Hair follicle dermal papilla cell (primary cell): ENCODE results near the gene CRAMP1. TPM values are rescaled to one million over a fixed set of nuclear protein-coding genes. Genes with fewer than 3 reads are reported as not detected.

Source experiments
- total RNA-seq: library from RNA; depleted of rRNA; stranded (reverse); fragments of >200 nt; gene quantifications from 2 replicates; pipeline ENCODE4 v1.2.3, GENCODE V29; 2012

The CRAMP1 gene
- total RNA-seq: 13.2 and 17.2 TPM in 2 replicates

GRCh38 chr16:1612320-1613111 lies at the start of gene CRAMP1:
Gene CRAMP1, plus strand, starts transcription at chr16:1612360. Its CDS starts 2,280 bp downstream, at chr16:1614640.

GRCh38 chr16:1677942-1678499 lies 65.9 kb downstream of the CRAMP1 start, which contains the start of gene JPT2:
Gene JPT2, plus strand, starts transcription at chr16:1678279. Its CDS starts 34 bp downstream, at chr16:1678313.

GRCh38 chr16:1705688-1706385 lies 93.7 kb downstream of the CRAMP1 start, which contains the start of gene MAPK8IP3:
Gene MAPK8IP3, plus strand, starts transcription at chr16:1706195. Its CDS starts 145 bp downstream, at chr16:1706340.

Other genes with a start within 250 kb of the CRAMP1 start
- gene UNKL, start 197.7 kb upstream of the CRAMP1 start, total RNA-seq: 13.5 and 20.3 TPM in 2 replicates
- 10.2 and 12.0 TPM in 2 replicates for gene UQCC4, start 191.6 kb upstream of the CRAMP1 start, total RNA-seq
- gene PERCC1, start 181.3 kb upstream of the CRAMP1 start, total RNA-seq: not detected in 2 replicates
- under 0.01 and 0.24 TPM in 2 replicates for gene CCDC154, start 167.8 kb upstream of the CRAMP1 start, total RNA-seq
- 73.5 and 81.5 TPM in 2 replicates for gene CLCN7, start 137.3 kb upstream of the CRAMP1 start, total RNA-seq
- 0.12 and 0.16 TPM in 2 replicates for gene PTX4, start 123.4 kb upstream of the CRAMP1 start, total RNA-seq
- gene TELO2, start 119.0 kb upstream of the CRAMP1 start, total RNA-seq: 13.4 and 14.1 TPM in 2 replicates
- 20.3 and 32.8 TPM in 2 replicates for gene TMEM204, start 78.7 kb upstream of the CRAMP1 start, total RNA-seq
- 39.8 and 44.9 TPM in 2 replicates for gene IFT140, start 288 bp upstream of the CRAMP1 start, total RNA-seq
- gene JPT2, start 65.9 kb downstream of the CRAMP1 start, total RNA-seq: 23.2 and 24.9 TPM in 2 replicates
- 66.5 and 67.5 TPM in 2 replicates for gene MAPK8IP3, start 93.8 kb downstream of the CRAMP1 start, total RNA-seq
- gene NME3, start 159.2 kb downstream of the CRAMP1 start, total RNA-seq: 35.1 and 37.2 TPM in 2 replicates
- gene EME2, start 160.4 kb downstream of the CRAMP1 start, total RNA-seq: 15.7 and 15.9 TPM in 2 replicates
- 36.1 and 37.0 TPM in 2 replicates for gene MRPS34, start 160.8 kb downstream of the CRAMP1 start, total RNA-seq
- gene SPSB3, start 170.2 kb downstream of the CRAMP1 start, total RNA-seq: 28.1 and 30.4 TPM in 2 replicates
- gene NUBP2, start 170.6 kb downstream of the CRAMP1 start, total RNA-seq: 50.3 and 67.8 TPM in 2 replicates
- 0.16 and 0.24 TPM in 2 replicates for gene IGFALS, start 181.3 kb downstream of the CRAMP1 start, total RNA-seq
- gene HAGH, start 214.5 kb downstream of the CRAMP1 start, total RNA-seq: 12.8 and 17.2 TPM in 2 replicates
- gene FAHD1, start 214.8 kb downstream of the CRAMP1 start, total RNA-seq: 34.7 and 37.8 TPM in 2 replicates